NOMO-1 (cell line): ENCODE results near the gene ZCCHC8.

Experiments used
- DNase-seq, 2 experiments: peaks; one replicate each; lab custom pipeline; 2025; ENCODE audit not compliant: unreplicated experiment in 2 of 2; lab: John Stamatoyannopoulos, UW

ZCCHC8 gene

GRCh38 chr12:122500685-122501488 lies at the start of gene ZCCHC8:
Gene ZCCHC8, minus strand, starts transcription at chr12:122500932. Its CDS starts 92 bp downstream, at chr12:122500840.
- DNase-seq = peak; percentile 99

DNA sequence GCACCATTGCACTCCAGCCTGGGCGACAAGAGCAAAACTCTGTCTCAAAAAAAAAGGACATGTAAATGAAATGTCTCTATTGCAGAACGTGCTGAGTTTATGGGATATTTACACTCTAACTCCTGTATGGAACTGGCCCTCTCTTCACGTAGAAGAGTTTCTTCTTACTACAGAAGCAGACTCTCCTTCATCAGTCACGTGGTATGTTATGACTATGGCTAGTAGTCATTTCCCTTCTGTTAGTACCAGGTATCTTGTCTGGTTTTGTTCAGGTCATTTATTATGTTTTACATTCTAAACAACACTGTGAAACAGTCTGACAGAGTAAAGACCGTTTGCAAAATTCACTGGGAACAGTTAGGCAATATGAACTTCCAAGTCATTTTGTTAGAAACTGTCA lies 46.6 kb upstream of the ZCCHC8 start:
- DNase-seq = no peak

- no peak for DNase-seq
These were observed 45.1 kb upstream of the ZCCHC8 start for GRCh38 chr12:122545855-122546254.

DNA sequence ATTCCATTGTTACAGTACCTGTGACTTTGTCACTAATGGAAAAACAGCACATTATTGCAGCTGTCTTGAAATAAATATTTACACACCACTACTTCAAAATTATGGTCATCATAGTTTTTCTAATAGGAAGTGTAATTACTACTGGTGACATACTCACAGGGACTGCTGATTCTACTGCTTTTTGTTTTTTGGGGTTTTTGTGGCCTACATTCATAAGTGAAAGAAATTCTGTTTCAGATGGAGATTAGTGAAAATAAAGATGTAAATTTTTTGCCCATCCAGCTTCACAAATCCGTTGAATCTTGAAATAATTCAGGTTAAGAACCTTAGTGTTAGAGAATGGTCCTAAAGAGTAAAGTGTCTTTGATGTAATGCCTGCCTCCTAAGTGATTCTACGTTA lies 43.8 kb upstream of the ZCCHC8 start:
- no peak for DNase-seq

- no peak for DNase-seq
These were observed 37.8 kb upstream of the ZCCHC8 start for GRCh38 chr12:122538496-122538895.

- no peak for DNase-seq
These were observed 36.3 kb upstream of the ZCCHC8 start for GRCh38 chr12:122537021-122537420.

DNA sequence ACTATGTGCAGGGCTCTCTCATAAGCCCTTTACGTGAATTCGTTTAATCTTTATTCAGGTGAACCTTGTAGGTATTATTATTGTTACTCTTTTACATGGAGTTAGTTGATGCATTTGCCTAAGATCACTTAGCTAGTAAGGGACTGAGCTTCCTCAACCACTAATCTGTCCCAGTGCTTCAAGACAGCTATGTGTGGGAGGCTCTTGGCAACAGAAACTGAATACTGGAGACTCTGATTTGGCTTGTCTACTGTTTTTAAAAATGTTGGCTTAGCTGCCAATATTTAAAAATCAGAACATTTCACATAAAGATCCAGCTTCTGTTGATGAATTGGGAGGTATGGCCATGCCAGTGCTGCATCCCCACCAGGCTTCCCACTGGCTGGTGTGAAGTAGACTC lies 33.1 kb upstream of the ZCCHC8 start:
- no peak for DNase-seq

GRCh38 chr12:122528992-122529391 lies 28.3 kb upstream of the ZCCHC8 start:
- DNase-seq = no peak

DNA sequence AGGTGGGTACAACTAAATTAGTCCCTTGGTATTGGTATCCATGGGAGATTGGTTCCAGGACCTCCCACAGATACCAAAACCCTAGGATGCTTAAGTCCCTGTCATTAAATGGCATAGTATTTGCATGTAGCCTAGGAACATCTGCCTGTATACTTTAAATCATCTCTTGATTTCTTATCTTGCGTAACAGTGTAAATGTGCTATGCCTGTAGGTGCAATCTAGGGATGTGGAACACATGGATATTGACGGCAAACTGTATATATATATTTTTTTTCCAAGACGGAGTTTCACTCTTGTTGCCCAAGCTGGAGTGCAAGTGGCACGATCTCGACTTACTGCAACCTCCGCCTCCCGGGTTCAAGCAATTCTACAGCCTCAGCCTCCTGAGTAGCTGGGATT lies 27.9 kb upstream of the ZCCHC8 start:
- DNase-seq = no peak

DNA sequence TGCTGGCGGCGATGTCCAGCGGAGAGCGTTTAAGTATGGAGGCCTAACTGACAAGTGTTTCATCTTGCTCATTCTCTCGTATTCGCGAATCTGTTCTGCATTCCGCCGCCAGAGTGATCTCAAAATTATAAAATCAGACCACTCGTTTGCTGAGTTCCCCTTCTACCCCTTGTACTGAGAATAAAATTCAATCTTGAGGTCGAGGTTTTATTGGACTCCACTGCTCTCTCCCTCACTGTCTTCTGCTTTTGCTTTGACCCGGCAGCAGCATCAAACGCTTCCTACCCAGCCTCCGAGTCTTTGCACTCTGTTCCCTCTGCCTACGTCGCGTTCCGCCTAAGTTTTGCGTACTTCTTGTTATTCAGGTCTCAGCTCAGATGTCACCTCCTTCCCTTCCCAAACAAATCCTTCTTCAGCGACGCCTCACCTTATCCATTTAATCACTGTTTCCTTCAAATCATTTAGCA lies 26.8 kb upstream of the ZCCHC8 start:
- peak; percentile 67 to 69 for DNase-seq

DNA sequence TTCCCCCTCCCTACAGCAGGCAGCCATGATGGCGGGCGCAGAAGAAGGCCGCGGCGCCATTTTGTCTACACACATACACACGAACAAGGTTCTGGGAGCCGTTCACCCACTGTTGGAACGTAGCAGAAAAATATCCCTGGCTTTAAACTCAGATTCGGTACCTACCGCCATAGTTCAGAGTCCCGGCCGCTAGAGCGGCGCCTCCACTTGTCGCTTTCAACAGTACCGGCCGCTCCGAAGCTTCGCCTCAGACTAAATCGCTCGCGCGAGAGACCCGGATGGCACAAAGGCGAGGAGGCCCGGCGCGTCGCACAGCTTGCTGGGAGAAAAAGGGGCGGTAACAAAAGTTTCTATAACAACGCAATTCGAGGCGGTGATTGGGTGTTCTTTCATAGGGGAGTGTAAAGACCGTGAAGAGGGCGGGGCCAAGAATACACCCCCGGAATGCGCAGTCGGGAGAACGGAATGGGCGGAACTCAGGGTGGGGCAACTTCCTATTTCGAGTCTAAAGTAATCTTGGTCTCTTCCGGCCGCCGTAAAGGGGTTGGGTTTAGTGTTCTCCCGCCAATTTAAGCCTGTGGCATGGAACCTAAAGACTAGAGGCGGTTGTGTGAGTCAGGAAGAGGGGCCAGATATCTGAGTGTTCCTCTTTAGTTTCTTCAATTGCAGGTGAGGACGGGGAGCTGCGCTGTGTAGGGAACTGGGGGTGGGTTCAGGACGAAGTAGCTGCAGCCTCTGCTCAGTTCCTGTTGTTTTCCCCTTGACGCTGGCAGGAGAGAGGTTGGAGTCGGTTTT lies 26.1 kb upstream of the ZCCHC8 start, which contains the start of the genes KNTC1 and RSRC2:
Gene KNTC1 (plus strand): TSS at position 567 of the 795 bp plus-strand sequence. CDS start 2,815 bp downstream, outside the sequence.
Gene RSRC2 (minus strand): TSS at position 254 of the 795 bp plus-strand sequence. CDS start 83 bp downstream, at position 171.
- DNase-seq = peak; percentile 99 to 100

DNA sequence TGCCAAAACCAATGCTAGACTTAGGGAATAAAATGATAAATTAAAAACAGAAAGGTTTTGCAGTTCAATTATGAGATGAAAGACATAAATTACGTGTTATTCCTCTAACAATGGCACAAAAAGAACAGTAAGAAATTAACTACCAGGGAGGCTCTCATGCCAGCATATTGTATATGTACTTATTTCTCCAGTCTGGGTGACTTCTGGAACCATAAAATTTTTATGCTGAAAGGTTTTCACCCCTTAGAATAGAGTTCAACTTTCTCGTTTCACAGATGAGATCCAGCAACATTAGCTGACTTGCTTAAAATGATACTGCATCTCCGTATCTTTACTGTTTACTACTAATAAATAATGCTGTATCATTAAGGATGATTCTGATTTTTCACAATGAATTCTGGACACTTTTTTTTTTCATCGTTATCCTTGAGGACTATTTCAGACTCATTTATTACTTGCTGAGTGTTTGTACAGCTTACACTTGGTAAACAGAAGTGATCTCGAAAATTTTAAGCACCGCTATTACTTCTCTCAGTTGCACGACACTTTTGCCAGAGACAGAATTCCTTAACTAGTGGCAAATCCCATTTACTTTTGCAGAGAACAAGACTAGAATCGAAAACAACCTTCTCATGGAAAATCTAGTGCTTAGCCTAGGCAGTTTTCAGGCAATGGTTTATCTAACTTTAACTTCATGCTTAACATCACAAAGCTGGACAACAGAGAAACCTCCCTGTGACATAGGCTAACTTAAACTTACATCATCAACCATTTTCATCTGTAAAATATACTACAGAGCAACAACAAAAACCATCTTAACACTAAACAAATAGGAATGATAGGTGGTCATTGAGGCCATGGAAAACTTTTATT lies 23.4 kb upstream of the ZCCHC8 start:
- DNase-seq = peak in 1 of 2 experiments; percentile 8

DNA sequence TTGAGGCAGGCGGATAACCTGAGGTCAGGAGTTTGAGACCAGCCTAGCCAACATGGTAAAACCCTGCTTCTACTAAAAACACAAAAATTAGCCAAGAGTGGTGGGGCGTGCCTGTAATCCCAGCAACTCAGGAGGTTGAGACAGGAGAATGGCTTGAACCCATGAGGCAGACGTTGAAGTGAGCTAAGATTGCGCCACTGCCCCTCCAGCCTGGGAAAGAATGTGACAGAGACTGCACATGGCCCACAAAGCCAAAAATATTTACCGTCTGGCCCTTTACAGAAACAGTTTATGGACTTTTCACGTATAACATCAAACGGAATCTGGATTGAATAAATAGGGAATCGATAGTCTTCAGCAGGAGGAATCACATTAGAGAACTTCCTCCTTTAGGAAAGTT lies 22.5 kb upstream of the ZCCHC8 start:
- DNase-seq = peak in 1 of 2 experiments; percentile 17

DNA sequence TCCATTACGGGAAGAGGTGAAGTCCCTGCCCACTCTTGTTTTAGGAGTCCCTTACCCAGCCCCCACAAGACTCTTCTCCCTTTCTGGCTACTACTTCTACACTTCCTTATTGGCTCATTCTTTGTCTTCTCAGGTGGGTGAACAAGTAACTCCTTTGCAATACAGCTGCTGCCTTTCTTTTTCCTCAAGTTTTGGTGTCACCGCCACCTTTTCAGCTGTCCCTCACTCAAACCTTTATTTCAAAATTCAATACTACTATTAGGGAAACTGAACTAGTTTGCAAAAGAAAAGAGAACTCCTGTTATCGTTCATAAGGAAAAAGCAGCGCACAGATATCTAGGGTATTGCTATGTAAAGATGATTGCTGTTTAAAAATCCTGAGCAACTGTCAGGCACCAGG lies 19.9 kb upstream of the ZCCHC8 start:
- DNase-seq = no peak

DNA sequence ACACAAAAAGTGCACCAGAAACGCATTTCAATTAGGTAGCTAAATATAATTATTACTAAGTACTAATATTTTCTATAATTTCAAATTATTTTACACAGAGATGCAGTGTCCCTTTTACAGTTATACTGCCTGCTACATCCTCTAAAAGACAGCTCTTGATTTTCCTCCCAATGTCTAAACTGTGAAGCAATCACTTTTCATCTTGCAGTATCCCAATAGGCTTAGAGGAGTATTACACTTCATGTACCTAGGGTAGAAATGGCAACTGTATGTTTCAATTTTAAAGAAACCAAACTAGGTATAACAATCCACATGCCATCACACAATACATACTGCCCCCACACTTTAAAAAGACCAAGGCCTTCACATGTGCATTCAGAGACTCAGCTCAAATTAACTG lies 18.7 kb upstream of the ZCCHC8 start:
- no peak for DNase-seq

- no peak for DNase-seq
These were observed 18.2 kb upstream of the ZCCHC8 start for GRCh38 chr12:122518908-122519307.

DNA sequence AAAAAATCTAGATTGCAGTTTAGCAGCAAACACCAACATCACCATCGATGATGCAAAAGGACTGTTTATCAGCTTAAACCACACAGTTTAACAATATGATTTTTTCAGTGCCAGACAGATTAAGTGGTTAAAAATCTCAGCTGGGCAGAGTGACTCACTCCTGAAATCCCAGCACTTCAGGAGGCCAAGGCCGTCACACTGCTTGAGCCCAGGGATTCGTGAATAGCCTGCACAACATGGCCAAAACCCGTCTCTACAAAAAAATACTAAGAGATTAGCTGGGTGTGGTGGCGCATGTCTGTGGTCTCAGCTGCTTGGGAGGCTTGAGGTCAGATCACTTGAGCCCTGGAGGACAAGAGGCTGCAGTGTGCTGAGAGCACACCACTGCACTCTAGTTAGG lies 17.1 kb upstream of the ZCCHC8 start:
- DNase-seq = no peak

GRCh38 chr12:122516544-122517361 lies 16.0 kb upstream of the ZCCHC8 start:
- DNase-seq = no peak

- DNase-seq = no peak
These were observed 14.5 kb upstream of the ZCCHC8 start for GRCh38 chr12:122515275-122515674.

DNA sequence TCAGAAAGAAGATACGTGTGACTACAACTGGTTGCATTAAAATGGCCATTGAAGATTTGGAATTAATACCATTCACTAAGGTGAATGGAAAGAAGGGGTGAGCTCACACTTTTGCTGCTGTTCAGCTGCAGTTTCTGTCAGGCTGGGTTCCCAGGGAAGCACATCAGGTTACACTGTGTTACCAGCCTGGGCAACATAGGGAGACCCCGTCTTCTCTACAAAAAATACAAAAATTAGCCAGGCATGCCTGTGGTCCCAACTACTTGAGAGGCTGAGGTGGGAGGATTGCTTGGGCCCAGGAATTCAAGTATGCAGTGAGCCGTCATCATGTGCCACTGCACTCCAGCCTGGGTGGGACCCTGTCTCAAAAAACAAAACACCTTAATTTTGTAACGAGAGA lies 12.9 kb upstream of the ZCCHC8 start:
- DNase-seq = no peak
